NCI-H69 (cell line): ENCODE data around the gene WDR37.

Experiments
- DNase-seq: peaks from one replicate; lab custom pipeline; 2025; lab: John Stamatoyannopoulos, UW

The WDR37 gene

DNA sequence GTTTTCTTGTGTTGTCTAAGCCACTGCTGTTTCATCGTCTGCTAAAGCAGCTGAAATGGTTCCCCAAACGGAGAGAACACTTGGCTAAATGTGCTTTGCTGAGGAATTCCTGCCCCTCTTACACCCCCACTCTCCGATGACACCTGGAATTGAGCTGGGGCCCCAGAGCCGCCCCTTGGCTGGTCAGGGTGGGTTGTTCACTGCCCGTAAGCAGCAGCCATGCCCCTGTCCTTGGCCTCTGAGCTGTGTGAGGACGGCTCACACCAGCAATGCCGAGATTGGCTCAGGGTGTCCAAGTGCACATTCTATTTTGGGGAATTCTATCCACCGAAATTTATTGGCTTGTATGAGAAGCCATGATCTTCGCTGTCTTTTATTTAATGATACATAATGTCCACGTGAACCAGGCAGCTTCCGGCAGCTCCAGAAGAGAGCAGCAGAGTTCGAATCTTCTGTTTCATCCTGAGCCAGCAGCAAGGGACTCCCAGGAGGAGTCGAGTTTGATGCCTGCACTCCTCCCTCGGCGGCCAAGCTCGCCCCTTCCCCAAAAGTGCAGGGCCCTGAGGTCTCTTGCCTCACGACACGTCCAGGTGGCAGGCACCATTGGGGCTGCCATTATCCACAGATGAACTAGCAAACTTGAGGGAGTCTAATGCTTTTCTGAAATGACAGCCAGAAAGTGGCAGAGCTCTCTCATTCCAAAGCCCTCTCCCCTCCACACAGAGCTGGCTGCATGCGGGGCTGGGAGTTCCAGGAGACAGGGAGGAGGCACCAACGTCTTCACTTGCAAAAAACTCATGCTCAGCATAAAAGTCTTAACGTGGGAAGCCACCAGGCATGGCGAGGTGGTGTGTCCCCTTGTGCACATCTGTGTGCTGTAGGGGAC, 114.0 kb downstream of the WDR37 start:
- no peak for DNase-seq

DNA sequence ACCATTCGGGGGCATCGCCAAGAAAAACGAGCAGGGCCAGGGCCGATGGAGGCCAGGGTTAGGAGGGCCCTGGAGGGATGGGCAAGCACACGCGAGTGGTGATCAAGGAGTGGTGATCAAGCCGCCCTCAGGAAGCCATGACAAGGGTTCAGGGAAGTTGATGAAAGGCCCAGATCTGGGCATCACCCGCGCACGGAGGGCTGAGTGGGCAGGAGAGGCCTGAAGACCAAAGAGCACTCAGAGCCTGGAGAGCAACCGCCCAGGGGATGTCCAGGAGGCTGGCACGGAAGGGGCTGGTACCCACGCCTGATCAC, 114.6 kb downstream of the WDR37 start:
- DNase-seq: no peak

DNA sequence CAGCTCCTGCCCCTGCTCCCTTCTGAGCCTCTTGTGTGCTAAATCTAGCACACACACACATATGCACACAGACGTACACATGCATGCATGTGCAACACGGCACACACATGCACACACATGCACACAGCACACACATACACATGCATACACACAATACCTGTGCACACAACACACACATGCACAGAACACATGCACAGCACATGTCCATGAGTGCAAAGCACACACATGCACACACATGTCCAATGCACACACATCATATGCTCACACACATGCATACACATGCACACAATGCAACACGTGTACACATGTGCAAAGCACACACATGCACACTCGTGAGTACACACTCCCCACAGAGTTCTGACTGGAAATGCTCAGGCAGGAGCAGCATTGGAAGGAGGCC, 115.0 kb downstream of the WDR37 start:
- DNase-seq: no peak

DNA sequence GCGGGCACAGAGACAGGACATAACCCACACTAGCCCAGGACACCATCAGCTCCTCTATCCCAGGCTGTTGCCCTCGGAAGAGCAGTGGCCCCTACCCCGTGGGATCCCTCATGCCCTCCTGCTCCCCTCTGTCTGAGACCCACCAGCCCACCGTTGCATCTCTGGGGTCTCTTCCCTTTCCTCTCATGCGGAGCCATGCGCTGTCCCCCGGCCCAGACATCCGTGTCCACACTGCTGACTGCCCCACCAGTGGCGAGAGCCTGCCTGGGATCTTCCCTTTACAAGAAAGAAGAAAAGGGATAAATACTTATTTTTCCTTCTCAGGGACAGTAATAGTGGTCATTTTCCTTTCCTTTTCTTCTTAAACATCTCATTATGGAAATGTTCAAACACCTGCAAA, 115.4 kb downstream of the WDR37 start:
- no peak for DNase-seq

DNA sequence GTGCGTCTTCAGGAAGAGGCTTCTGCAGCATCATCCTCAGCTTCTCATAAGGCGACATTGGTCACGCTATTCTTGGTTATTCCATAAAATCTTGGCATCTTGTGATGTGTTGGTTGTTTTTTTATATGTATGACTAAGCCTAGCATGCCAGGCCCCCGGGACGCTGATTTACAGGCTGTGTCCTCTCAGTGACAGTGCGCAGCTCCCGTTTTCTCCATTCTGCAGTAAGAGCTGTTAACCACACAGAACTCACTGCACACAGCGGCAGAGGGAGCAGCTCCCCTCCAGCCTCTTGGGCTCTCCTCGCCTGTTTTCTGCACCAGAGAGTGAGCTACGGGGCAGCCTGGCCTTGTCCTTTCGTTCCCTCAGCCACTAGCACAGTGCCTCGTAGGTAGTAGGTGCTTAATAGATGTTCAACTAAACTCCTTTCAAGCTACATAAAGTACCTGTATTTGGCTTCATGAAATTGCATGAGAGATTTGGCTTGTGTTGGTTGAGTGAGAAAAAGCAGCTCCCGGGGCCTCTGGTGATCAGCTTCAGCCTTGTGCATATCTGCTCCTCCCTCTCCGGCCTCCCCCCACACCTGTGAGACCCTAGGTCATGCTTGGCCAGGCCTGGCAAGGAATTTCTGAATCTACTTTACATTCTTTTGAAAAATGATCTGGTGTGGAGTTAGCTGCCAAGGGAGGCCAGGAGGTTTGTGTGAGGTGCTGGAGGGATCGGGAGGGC, 116.2 kb downstream of the WDR37 start:
- DNase-seq: no peak

DNA sequence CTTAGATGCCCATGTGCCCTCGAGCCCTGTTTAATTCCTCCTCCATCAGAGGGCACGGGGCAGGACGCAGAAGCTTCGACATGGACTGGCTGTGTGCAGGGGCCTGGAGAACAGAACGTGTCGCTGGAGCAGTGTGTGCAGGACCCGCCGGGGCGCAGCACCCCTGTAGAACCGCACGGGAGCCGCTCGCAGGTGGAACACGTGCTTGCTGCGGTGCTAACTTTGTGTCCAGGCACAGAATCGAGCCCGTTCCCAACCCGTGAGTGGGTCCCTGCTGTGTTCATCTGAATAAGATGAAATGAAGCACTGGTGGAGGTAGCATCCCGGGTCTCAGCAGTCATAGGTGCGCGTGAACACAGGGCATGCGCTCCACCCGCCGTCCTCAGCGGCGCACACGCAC, 116.9 kb downstream of the WDR37 start:
- DNase-seq: no peak

DNA sequence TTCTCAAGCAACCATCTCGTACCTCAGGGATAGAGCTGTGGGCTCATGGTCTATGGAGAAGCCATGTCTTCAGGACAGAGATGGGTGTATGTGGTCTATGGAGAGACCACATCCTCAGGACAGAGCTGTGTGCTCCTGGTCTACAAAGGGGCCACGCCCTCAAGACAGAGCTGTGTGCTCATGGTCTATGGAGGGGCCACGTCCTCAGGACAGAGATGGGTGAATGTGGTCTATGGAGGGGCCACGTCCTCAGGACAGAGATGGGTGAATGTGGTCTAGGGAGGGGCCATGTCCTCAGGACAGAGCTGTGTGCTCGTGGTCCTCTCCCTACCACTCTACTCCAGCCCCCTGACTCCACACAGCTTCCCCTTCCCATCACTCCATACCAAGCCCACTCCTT, 117.8 kb downstream of the WDR37 start:
- no peak for DNase-seq

DNA sequence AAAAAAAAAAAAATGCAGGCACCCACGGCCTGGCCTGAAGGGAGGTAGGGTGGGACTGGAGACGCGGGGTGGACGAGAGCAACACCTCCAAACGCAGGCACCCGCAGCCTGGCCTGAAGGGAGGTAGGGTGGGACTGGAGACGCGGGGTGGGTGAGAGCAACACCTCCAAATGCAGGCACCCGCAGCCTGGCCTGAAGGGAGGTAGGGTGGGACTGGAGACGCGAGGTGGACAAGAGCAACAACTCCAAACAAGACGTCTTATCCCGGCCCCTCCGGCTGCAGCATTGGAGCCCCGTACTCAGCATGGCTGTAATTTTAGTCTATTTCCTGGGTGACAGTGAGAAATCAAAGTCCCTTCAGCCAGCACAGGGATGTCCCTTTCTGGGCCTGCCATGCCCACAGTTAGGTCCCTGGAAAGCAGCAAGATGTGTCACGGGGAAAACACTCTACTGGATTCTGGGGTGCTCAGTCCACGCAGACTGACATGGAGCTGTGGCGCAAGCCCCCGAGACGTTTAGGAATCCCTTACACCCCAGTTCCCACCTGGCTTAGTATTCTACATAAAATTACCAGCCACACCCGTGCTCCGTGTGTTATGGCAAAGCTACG, 119.9 kb downstream of the WDR37 start:
- no peak for DNase-seq

DNA sequence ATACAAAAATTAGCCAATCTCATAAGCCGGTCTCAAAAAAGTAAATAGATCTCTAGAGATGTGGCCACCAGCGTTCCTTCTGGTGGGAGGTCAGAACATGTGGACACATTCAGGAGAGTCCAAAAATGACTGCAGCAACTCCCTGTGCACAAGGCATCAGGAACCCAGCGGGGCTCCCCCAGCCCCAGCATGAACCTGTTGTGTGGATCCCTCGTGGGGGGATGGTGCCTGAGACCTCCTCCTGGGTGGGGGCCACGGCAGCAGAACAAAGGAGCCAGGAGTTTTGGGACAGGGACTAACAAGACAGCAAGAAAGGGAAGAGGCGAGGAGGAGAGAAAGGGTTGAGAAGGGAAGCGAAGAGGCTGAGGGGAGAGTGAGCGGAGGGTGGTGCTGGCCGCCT, 121.8 kb downstream of the WDR37 start:
- DNase-seq: no peak

DNA sequence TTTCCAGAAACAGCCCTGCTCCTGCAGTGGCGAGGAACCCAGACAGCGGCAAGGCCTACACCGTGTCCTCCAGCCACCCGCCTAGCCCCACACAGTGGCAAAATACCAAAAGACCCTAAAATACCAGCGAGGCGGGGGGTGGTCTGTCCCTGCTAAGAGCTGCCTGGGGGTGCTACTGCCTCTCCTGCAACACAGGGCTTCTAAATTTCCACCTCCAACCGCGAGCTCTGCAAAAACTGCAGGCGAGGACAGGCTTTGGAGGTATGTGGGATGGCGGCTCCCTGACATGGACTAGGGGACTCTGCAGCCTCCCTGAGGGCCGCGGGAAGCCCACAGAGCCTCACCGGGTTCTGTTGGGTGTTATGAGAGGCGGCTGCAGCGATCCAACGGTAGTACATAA, 122.3 kb downstream of the WDR37 start:
- DNase-seq: no peak

DNA sequence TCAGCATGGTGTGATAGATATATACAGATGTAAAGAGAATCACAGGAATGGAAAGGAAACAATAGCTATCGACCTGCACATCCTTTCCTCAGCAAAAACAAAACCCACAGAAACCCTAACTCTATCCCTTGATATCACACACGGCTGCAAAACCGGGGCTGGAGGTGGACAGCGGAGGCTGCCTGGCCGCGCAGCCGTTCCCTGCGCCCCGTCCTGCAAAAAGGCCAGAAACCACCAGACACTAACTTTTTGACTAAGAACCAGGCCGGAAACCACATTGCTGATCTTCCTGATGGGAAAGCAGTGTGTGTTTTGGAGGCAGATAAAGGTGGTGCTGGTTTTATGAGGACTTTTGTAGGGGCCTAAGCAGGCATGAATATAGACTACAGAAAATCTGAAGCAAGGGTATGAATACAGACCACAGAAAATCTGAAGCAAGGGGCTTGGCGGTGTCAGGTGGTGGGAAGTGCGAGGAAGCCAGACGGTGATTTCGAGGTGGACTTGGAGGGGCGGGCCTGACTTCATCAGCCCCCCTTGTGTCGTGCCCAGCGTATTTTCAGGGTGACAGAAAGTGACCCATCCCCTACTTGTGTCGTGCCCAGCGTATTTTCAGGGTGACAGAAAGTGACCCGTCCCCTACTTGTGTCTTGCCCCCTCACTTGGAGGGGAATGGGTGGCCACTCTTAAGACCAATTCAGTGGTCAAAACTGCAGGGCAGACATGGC, 123.3 kb downstream of the WDR37 start:
- no peak for DNase-seq

DNA sequence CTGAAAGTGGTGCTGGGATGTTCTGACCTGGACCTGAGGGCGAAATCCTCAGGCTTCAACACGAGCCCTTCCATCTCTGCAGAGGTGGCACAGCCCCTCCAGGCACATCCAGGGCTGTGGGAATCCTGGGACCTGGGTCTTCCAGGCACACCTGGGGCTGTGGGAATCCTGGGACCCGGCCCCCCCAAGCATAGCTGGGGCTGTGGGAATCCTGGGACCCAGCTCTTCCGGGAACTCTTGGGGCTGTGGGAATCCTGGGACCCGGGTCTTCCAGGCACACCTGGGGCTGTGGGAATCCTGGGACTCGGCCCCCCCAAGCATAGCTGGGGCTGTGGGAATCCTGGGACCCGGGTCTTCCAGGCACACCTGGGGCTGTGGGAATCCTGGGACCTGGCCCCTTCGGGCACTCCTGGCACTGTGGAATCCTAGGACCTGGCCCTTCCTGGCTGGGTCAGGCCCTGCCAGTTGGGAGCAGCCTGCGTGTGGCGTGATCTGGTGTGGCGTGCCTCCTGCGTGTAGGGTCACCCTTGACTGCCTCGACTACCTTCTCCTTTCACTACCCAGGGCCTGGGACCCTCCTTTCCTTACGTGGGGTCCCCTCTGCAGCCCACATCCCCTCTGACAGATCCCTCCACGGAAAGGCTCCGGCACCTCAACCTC, 124.0 kb downstream of the WDR37 start:
- DNase-seq: no peak

DNA sequence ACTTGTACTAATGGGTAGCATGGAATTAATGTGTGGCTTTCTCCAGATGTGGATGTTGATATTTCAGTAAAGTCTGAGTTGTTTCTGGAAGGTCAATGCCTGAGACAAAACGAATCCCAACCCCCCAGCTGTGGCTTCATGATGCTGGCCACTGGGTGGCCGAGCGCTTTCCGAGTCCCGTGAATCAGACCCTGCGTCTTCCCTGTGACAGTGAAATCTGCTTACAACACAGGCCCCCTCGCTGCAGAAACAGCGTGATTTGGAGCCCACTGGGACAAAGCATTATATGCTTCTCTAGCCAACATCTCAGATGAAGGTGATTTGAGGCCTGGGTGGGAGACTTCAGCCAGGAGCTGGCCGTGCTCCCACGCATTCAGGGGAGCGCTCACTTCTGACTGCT, 124.7 kb downstream of the WDR37 start:
- DNase-seq: no peak
